OCI-LY7 (cell line): Measurements from ENCODE around the gene ANGPTL7. TPM values are rescaled to one million over a fixed set of nuclear protein-coding genes. Genes with fewer than 3 reads are reported as not detected.

Experiments
- BruUV-seq: library from RNA; stranded (reverse); fragments of 400-500 nt; replicated peaks from 2 replicates; lab custom pipeline; 2021; lab: Mats Ljungman, UMichigan
- CTCF ChIA-PET: fragments of 300-600 bp; sonication (Branson Sonifier 250); formaldehyde crosslinking; loops from one replicate; lab custom pipeline; 2022; ENCODE audit warnings: antibody characterized with exemption; ENCODE audit not compliant: unreplicated experiment; lab: Charles Lee
- POLR2A ChIA-PET: fragments of 300-600 bp; sonication (Branson Sonifier 250); formaldehyde crosslinking; loops from one replicate; lab custom pipeline; 2022; ENCODE audit warnings: antibody characterized with exemption; lab: Charles Lee
- DNase-seq: peaks from one replicate; pipeline ENCODE4 v3.0.0-alpha.2; 2015; ENCODE audit warnings: low spot score
- H2AFZ ChIP-seq: fragments of 200-600 bp; sonication (generic), shearing (Covaris generic); 2 replicates; pipeline ENCODE4 v1.6.1; 2014; ENCODE audit warnings: mild to moderate bottlenecking, antibody characterized with exemption, low read length, moderate library complexity
- H3K27ac ChIP-seq: fragments of 200-600 bp; sonication (generic); 2 replicates; pipeline ENCODE4 v1.5.1; 2014; ENCODE audit warnings: mixed run types, low read depth, mild to moderate bottlenecking, moderate library complexity, low read length, inconsistent platforms; ENCODE audit not compliant: poor library complexity, severe bottlenecking
- H3K36me3 ChIP-seq: fragments of 200-600 bp; sonication (generic); 2 replicates; pipeline ENCODE4 v1.6.1; 2014; ENCODE audit warnings: mild to moderate bottlenecking, antibody characterized with exemption, low read length, moderate library complexity, mixed read lengths; ENCODE audit not compliant: insufficient read depth
- H3K4me1 ChIP-seq: fragments of 200-600 bp; sonication (generic); 2 replicates; pipeline ENCODE4 v1.5.1; 2014; ENCODE audit warnings: mild to moderate bottlenecking, low read length; ENCODE audit not compliant: insufficient read depth, poor library complexity, severe bottlenecking
- H3K4me2 ChIP-seq: fragments of 200-600 bp; sonication (generic); 2 replicates; pipeline ENCODE4 v1.6.1; 2014; ENCODE audit warnings: mild to moderate bottlenecking, low read length
- H3K4me3 ChIP-seq: fragments of 200-600 bp; sonication (generic); 2 replicates; pipeline ENCODE4 v1.5.1; 2014; ENCODE audit warnings: mild to moderate bottlenecking, low read depth, low read length; ENCODE audit not compliant: poor library complexity, severe bottlenecking
- H3K79me2 ChIP-seq: fragments of 200-600 bp; sonication (generic); 2 replicates; pipeline ENCODE4 v1.6.1; 2016; ENCODE audit warnings: low read depth, mild to moderate bottlenecking, low read length, moderate library complexity, mixed read lengths; ENCODE audit not compliant: insufficient read depth
- H3K9me2 ChIP-seq: fragments of 200-600 bp; sonication (generic); 2 replicates; pipeline ENCODE4 v1.6.1; 2016; ENCODE audit warnings: mild to moderate bottlenecking, low read length, mixed read lengths; ENCODE audit not compliant: insufficient read depth
- H3K9me3 ChIP-seq: fragments of 200-600 bp; sonication (generic); 2 replicates; pipeline ENCODE4 v1.6.1; 2014; ENCODE audit warnings: mild to moderate bottlenecking, mixed run types, low read length, mixed read lengths
- H4K20me1 ChIP-seq: fragments of 200-600 bp; sonication (generic); 2 replicates; pipeline ENCODE4 v1.6.1; 2014; ENCODE audit warnings: mild to moderate bottlenecking, antibody characterized with exemption, low read length, moderate library complexity, mixed read lengths; ENCODE audit not compliant: insufficient read depth
- EZH2phosphoT487 ChIP-seq: fragments of 200-600 bp; sonication (generic); IDR thresholded peaks from 2 replicates; pipeline ENCODE4 v1.6.1; 2018; ENCODE audit warnings: low read depth, borderline replicate concordance, mild to moderate bottlenecking, mixed run types, antibody characterized with exemption, low read length, moderate library complexity, mixed read lengths
- intact Hi-C: fragments of 100-400 bp; cut with micrococcal nuclease; formaldehyde crosslinking; loops from one replicate; pipeline ENCODE4 v1.10.0; 2022; ENCODE audit not compliant: unreplicated experiment
- total RNA-seq, 2 experiments: library from RNA; depleted of rRNA in 1 of 2; stranded (reverse); fragments of >200 nt in 1 of 2; shearing (Covaris generic) in 1 of 2; gene quantifications; 2 replicates each; pipeline ENCODE4 v1.2.3, GENCODE V29; 2014 to 2022
- TF ChIP-seq, protein P1 (sequence below): fragments of 200-600 bp; sonication (generic); conservative IDR thresholded peaks from 2 replicates; pipeline ENCODE4 v1.5.1; 2014; ENCODE audit warnings: mild to moderate bottlenecking, antibody characterized with exemption, low read length, moderate library complexity, mixed read lengths

ANGPTL7 gene
- total RNA-seq, 2 experiments from 2014 or later, result not detected

GRCh38 chr1:11182884-11183283, 6.3 kb upstream of the ANGPTL7 start:
- no peak overlapping the region for H3K27ac ChIP-seq
- peaks cover 72% of the 10 kb centered on the region for H3K36me3 ChIP-seq
- H3K4me3 ChIP-seq, result no peak overlapping the region
- H3K9me3 ChIP-seq, result no peaks in the 10 kb centered on the region
- H2AFZ ChIP-seq, result no peak overlapping the region
- DNase-seq, result no peak
- H3K79me2 ChIP-seq, result no peaks in the 10 kb centered on the region
- H3K4me2 ChIP-seq, result no peak overlapping the region
- CTCF ChIA-PET, result no interaction called here
- POLR2A ChIA-PET, result interaction anchor here (1.0 kb wide), 1 partner anchor 12 kb away, joined by 3 read pairs; no protein-coding TSS in a partner anchor
- no peaks in the 10 kb centered on the region for H3K9me2 ChIP-seq
- H3K4me1 ChIP-seq, result no peaks in the 10 kb centered on the region
- TF ChIP-seq, protein P1, sequence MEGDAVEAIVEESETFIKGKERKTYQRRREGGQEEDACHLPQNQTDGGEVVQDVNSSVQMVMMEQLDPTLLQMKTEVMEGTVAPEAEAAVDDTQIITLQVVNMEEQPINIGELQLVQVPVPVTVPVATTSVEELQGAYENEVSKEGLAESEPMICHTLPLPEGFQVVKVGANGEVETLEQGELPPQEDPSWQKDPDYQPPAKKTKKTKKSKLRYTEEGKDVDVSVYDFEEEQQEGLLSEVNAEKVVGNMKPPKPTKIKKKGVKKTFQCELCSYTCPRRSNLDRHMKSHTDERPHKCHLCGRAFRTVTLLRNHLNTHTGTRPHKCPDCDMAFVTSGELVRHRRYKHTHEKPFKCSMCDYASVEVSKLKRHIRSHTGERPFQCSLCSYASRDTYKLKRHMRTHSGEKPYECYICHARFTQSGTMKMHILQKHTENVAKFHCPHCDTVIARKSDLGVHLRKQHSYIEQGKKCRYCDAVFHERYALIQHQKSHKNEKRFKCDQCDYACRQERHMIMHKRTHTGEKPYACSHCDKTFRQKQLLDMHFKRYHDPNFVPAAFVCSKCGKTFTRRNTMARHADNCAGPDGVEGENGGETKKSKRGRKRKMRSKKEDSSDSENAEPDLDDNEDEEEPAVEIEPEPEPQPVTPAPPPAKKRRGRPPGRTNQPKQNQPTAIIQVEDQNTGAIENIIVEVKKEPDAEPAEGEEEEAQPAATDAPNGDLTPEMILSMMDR, result no peak
- TF ChIP-seq EZH2phosphoT487, result no peak
- intact Hi-C loops, result no loop called here
- BruUV-seq, result no TSS peak
- H4K20me1 ChIP-seq, result no peaks in the 10 kb centered on the region

DNA sequence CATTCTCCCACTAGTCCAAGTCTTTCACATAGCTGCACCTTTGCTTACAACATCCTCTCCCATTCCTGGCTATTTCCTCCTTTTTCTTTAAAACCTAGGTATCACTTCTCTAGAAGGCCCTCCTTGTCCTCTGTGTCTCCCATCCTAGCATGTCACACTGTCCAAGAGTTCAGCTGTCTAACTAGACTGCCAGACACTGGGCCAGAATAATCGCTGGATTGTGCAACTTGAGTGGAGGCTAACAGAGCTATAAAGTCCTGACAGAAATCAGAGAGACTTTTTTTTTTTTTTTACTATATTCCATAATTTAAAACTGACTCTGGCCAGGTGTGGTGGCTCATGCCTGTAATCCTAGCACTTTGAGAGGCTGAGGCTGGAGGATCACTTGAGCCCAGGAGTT, 4.2 kb upstream of the ANGPTL7 start:
- Histone ChIP-seq H3K27ac (no peak overlapping the region), H3K9me2 (no peaks in the 10 kb centered on the region), H3K36me3 (peaks cover 81% of the 10 kb centered on the region), H3K9me3 (no peaks in the 10 kb centered on the region), H3K79me2 (no peaks in the 10 kb centered on the region), H2AFZ (no peak overlapping the region), H4K20me1 (no peaks in the 10 kb centered on the region), H3K4me1 (no peaks in the 10 kb centered on the region), H3K4me3 (no peak overlapping the region), H3K4me2 (no peak overlapping the region)
- no TSS peak for BruUV-seq
- ChIA-PET POLR2A (interaction anchor here (0.7 to 0.8 kb wide), 2 partner anchors 22 to 325 kb away, joined by 3 to 4 read pairs; no protein-coding TSS in a partner anchor), CTCF (no interaction called here)
- no peak for DNase-seq
- intact Hi-C loops, result no loop called here
- TF ChIP-seq, protein P1, result no peak
- TF ChIP-seq EZH2phosphoT487, result no peak

DNA sequence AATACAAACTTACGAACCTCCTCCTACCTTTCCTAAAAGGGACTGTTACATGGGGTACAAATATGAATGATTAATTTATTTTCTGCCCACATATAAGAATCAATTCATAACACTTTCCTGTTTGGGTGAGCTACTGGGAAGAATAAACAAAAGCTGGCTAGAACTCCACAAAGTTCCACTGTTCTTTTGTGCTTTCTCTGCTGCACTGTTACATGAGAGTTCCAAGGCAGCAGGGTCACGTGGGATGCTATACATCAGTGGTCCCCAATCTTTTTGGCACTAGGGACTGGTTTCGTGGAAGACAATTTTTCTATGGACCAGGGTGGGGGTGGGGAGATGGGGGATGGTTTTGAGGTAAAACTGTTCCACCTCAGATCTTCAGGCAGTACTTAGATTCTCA, 2.2 kb upstream of the ANGPTL7 start:
- CTCF ChIA-PET, result no interaction called here
- H3K36me3 ChIP-seq, result peaks cover 87% of the 10 kb centered on the region
- intact Hi-C loops, result no loop called here
- BruUV-seq, result no TSS peak
- H3K9me2 ChIP-seq, result no peaks in the 10 kb centered on the region
- no peak for TF ChIP-seq EZH2phosphoT487
- TF ChIP-seq, protein P1, result no peak
- no peak overlapping the region for H3K4me3 ChIP-seq
- POLR2A ChIA-PET, result no interaction called here
- H4K20me1 ChIP-seq, result no peaks in the 10 kb centered on the region
- DNase-seq, result no peak
- H3K9me3 ChIP-seq, result no peaks in the 10 kb centered on the region
- no peaks in the 10 kb centered on the region for H3K79me2 ChIP-seq
- no peak overlapping the region for H2AFZ ChIP-seq
- no peak overlapping the region for H3K4me2 ChIP-seq
- no peak overlapping the region for H3K27ac ChIP-seq
- no peaks in the 10 kb centered on the region for H3K4me1 ChIP-seq
